Transverse colon (tissue), 4 donors: ENCODE results near the gene RGSL1.

Experiments used
- EP300 ChIP-seq: sonication (generic); formaldehyde crosslinking; IDR thresholded peaks from one replicate; pipeline ENCODE4 v1.6.1; 2017; ENCODE audit warnings: antibody characterized with exemption, low read depth
- POLR2AphosphoS5 ChIP-seq, 3 donors: sonication (generic); formaldehyde crosslinking; IDR thresholded peaks; one replicate each; pipeline ENCODE4 v1.6.1; 2016; ENCODE audit warnings: antibody characterized with exemption in 3 of 3
- TF ChIP-seq, protein P1 (sequence below), 5 experiments: fragments of 200-600 bp in 3 of 5; fragments of 450-650 bp in 2 of 5; sonication (generic) in 3 of 5; IDR thresholded peaks; 1 replicate in 2 of 5; 2 replicates in 3 of 5; pipeline ENCODE4 v1.5.1; 2016 to 2017; ENCODE audit warnings: antibody characterized with exemption in 5 of 5, inconsistent platforms in 3 of 5, mild to moderate bottlenecking in 2 of 5, moderate library complexity in 1 of 5

DNA sequence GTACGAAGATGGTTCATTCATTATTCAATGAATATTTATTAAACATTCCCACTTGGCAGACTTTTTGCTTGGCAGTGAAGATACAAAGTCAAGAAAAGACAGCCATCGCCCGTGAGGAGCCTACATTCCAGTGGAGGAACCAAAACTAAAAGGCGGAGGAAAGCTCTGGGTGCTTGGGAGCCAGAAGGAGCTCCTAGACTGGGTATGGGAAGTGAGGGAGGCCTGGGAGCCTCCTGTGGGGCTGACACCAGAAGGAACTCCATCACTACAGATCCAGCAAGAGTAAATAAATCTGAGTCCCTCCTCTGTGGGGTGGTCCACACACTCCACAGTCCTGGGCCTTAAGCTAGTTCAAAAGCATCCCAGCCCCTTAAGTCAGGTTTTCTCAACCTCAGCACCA is 124.2 kb downstream of the RGSL1 start:
- TF ChIP-seq, protein P1, sequence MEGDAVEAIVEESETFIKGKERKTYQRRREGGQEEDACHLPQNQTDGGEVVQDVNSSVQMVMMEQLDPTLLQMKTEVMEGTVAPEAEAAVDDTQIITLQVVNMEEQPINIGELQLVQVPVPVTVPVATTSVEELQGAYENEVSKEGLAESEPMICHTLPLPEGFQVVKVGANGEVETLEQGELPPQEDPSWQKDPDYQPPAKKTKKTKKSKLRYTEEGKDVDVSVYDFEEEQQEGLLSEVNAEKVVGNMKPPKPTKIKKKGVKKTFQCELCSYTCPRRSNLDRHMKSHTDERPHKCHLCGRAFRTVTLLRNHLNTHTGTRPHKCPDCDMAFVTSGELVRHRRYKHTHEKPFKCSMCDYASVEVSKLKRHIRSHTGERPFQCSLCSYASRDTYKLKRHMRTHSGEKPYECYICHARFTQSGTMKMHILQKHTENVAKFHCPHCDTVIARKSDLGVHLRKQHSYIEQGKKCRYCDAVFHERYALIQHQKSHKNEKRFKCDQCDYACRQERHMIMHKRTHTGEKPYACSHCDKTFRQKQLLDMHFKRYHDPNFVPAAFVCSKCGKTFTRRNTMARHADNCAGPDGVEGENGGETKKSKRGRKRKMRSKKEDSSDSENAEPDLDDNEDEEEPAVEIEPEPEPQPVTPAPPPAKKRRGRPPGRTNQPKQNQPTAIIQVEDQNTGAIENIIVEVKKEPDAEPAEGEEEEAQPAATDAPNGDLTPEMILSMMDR (IDR thresholded peaks at IDR 0.05): no peak
- TF ChIP-seq EP300: no peak
- no peak for TF ChIP-seq POLR2AphosphoS5 (IDR thresholded peaks at IDR 0.05)
